Hindlimb muscle (tissue), 1 donor: ENCODE measurements around the gene TRIM15. TPM values are rescaled to one million over a fixed set of nuclear protein-coding genes. Genes with fewer than 3 reads are reported as not detected.

Experiments
- DNase-seq: peaks from one replicate; pipeline ENCODE4 v3.0.0-alpha.2; 2013
- polyA plus RNA-seq: library from polyadenylated mRNA; unstranded; fragments of 120-200 nt; gene quantifications from one replicate; pipeline ENCODE4 v1.2.1, GENCODE V29; 2013; ENCODE audit not compliant: insufficient read length

Gene TRIM15
- polyA plus RNA-seq, 1 donor: not detected

DNA sequence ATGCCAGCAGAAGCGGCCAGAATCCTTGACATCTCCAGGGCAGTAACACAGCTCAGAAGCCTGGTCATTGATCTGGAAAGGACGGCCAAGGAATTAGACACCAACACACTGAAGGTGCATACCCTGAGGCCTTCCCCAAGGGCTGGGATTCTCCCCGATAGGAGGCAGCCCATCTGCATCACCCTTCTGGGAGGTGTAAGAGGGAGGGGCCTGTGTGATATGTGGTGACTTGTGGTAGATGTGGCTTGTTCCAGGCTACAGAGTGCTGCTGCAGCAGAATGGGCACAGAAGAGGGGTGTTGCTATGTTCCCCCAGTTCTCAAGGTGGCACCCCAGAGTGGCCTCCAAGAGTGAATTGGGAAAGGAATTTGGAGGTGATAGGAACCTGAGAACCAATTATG, 16.2 kb upstream of the TRIM15 start:
- DNase-seq: no peak

DNA sequence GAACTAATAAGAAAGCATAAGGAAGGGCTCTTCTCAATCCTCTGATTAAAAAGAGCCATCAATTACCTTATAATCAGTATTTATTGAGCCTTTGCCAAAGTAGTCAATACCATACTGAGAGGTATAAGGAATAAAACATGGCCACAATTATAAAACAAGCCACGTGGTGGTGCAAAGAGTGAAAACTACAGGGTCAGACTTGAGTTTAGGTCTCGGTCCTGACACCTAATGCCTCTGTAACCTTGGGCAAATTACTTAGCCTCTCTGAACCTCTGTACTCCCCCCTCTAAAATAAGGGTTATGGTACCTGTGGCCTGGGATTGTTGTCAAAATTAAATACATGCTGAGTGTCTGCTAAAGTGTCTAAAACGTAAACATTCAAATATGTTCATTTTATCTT, 14.1 kb upstream of the TRIM15 start:
- DNase-seq: no peak

DNA sequence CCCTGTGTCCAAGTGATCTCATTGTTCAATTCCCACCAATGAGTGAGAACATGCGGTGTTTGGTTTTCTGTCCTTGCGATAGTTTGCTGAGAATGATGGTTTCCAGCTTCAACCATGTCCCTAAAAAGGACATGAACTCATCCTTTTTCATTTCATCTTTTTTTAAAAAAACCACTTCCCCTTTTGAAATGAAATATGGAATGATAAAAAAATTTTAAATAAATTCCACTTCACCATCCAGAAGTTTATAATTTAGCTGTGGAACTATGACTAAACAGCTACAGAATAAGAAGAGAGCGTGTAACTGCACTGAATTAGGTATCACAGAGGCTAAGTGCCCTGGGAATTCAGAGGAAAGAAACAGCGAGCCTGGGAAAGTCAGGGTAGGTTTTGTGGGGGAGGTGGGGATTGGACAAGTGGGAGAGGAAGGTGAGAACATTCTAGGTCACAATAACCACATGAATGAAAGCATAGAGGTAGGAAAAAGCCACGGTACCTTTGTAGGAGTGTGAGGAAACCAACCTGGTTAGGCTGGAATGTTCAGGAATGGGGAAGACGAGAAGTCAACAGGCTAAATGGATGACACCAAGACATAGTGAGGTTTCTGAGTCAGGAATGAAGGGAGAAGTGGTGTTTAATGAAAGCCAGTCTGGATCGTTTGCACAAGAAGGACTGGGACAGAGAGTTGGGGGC, 13.3 kb upstream of the TRIM15 start:
- DNase-seq: no peak

DNA sequence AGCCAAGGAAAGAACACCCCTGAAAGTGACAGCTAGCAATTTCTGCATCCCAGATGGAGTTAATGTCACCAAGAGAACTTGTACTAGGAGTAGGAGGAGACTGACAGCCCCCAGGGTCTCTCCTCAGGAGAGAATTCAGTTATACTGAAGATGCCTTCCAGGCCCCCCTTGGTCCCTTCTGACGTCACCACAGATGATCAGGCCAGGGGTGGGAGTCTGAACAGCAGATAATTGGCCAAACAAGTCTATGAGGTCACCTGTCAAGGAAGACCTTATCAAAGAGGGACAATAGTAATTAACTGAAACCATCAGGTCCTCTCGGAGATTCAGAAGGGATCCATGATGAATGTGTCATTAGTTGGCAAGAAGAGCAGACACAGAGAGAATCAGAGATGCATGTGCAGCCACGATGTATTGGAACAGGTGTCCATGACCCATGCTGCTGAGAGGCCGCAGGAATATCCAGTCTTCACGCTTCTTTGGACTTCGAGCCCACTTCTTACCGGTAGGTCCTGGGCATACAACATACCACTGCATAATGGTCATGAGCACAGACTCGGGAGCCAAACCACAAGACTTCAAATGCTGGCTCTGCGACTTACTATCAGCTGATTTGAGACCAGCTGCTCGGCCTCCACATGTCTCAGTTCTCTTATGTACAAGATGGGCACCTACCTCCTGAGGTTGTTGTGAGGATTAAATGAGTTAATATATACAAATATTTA, 12.5 kb upstream of the TRIM15 start:
- DNase-seq: no peak

DNA sequence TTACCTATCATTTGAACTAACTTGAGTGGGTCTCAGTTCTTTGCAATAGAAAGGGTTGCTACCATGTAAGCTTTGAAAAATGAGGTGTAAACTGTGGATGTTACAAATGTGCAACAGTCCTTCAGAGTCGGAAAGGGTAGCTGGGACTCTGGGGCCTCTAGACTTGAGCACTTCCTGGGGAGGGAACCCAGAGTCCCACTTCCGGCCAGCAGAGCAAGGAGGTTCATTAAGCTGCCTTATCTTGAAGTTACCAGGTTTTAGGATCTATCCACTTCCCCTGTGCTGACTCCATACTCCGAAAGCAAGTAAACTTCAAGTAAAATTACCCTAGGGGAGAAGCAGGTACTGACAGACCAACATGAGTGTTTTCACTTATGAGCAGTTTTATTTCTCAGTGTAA, 11.8 kb upstream of the TRIM15 start:
- no peak for DNase-seq

DNA sequence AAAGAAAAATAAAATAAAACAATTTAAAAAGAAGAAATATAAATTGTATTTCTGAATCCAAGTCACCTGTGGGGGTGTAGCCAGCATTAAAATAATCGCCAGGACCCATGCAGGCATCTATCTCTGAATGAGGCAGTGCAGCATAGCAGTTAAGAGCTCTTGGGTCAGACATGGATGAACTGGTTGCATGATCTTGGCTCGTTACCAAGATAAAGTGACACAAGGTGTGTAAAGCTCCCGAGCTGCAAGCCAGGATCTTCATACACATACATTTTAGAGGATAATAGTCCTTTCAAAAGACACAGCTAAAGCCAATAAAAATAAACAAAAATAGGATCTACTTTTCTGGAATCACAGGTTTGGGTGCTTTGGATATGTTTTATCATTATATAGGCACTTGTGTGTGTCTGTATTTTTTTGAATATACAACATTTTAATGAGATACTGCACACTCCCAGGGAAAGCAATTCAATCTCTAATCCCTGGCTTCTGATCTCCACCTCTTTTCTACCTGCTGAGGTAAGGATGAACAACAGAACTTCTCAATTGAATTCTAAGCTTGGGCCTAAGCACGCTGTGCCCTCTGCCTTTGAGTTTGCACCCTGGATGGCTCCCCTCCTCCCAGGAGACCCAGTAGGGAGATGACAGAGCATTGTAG, 11.2 kb upstream of the TRIM15 start:
- DNase-seq: no peak

DNA sequence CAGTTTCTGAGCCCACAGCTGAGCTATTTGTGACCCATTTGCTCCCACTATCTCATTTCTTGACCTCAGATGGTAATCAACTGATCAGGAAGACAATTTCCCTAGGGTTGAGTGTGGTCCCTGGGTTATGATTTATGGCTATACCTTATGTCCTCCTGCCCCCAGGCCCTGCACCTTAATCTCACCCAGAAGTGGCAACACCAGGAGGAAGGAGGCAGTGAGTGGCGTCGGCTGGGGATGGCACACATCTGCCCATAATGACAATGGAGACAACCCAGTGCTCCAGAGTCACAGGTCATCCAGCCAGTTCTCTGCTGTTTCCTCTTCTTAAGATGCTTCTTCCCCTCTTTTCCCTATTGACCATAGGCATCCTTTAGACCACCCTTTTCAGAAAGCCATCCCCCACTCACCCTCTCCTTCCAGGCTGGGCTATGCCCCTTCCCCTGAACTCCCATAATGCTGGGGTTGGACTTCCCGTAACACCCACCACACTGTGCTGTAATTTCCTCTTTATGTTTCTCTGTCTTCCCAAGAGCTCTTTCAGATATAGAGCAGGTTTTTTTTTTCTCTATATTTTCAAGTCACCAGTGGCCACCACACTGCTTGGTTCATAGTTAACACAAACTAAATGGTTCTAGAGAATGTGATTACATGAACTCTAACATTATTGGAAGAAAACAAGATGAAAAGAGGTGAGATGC, 10.3 kb upstream of the TRIM15 start:
- no peak for DNase-seq

DNA sequence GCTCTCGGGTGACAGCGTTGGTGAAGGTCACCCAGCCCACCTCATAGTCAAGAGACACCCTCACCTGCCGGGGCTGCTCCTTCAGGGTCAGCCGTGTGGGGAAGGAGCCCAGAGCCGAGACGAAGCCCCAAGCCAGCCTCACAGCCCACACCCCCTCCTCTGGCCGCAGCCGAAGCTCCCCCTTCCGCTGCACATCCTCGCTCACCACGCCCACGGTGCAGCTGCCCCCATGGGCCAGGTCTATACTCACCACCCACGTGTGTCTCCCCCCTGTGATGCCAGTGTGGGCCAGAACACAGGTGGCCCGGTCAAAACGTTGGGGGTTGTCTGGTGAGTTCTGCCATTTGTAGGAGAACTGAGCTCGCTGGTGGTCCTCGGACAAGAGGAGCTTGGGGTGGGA, 9.3 kb upstream of the TRIM15 start:
- no peak for DNase-seq

DNA sequence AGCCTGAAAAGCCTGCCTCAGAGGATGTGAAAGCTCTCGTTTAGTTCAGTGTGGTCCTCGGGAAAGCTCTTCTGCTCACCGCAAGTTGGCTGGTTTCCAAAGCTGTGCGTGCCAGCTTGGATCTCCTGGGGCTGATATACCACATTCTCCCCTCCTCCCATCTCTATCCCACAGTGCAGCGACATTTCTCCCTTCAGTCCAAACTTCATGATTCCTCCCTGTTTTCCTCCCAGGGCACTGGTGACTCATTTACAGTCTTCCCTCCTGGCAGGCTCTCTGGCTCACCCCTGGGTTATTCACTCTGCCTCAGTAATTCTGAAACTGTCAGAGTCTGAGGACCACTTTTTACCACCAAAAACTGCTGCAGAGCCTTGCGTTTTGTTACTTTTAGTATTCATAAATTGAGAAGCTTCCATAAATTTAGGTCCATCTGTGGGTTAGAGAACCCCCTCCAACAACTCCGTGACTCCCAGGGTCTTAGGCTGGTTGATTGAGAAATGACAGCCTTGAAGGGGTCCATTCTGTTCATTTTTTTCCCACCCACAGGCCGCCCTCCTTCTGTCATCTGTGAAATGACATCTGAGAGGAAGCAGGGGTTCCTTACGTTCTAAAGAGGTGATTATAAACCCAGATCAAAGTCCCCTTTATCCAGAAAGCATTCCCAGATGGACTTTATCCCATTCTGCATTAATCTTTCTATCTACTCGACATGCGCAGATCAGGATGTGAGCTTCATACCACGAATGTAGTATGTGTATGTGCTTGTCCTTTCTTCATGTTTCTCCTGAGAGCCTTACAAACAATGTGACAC, 8.4 kb upstream of the TRIM15 start:
- DNase-seq: no peak

DNA sequence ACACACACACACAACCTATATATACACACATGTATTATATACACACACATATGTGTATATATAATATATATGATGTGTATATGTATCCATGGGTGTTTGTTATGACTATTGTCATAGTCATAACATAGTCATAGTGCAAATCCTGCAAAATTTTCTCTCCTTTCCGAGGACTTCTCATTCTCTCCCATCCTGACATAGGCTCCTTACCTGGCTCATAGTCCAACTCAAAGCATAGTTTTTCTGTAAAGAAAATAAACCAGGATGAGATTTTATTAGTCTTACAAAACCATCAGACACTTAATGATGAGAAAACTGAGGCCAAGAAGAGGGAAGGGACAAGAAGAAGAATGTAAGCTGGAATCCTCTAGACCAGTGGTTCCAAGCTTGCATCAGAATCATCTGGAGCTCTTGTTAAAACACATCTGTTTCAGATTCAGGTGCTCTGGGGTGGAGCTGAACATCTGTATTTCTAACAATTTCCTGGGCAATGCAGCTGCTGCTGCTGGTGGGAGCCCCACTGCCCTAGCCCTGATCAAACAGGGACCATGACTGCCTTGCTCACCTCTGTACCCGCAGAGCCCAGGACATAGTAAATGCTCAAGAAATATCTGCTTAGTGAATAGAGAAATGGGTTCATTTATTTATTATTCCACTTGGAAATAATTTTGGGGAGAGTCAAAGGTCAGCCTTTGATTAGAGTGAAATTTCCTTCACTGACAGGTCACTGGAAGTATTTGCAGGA, 7.7 kb upstream of the TRIM15 start:
- DNase-seq: no peak

DNA sequence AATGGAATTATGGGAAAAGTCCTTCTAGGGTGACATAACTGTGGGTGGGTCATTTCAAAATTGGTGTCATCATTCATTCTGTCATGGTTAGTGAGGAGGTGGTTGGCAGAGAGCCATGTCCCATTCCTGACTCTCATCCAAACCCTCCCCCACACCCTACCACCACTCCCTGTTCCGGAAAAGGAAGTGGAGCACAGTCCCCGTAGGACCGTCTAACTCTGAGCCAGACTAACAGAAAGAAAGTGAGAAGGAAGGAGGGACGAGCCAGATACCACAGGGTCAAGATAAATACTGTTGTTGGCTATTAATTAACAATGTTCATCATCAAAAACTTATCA, 7.1 kb upstream of the TRIM15 start:
- DNase-seq: no peak

DNA sequence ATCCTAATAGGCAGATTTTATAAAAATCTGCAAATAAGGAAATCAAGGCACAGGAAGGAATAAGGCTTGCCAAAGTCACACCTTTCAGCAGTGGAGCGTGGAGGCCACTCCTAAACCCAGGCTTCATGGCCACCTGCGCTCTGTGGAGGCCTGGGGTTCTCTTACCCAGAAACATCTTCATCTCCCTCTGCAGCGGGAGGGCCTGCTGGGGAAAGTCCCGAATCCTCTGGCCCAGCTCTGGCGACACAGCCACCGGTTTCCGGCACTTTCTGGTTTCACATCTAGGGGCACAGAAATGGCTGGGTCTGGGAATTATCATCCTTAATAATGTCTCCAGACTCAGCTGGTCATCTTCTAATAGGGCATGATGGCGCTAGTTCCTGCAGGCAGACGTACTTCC, 6.6 kb upstream of the TRIM15 start:
- DNase-seq: no peak

DNA sequence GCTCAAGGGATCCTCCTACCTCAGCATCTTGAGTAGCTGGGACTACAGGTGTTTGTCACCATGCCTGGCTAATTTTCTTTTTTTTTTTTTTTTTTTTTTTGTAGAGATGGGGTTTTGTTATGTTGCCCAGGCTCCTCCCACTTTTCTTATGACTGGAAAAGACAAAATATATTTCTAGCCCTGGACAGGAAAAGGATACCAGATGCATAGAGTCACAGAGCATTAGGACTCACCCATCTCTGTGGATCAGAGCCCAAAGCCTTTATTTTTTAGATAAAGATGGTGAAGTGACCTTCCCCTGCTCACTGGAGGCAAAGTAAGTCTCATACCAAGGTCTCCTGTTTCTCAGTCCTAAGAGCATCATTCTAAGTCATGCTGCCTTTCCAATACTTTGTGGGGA, 5.8 kb upstream of the TRIM15 start:
- DNase-seq: no peak

DNA sequence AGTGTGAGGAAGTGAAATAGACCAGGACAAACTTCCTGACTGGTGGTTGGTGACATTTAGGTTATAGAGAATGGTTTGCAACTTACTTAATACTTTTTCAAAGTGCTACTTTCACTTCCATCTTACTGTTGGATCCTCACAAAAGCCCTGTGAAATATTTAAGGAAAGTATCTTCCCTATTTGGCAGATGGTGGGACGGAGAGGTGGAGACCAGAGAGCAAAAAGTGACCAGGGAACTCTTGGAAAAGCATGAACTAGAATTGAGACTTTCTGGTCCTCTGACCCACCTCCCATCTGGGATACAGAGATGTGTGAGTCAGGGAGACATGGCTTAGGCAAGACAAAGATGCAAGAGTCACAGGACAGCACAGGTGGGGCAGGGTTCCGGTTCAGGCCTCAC, 5.3 kb upstream of the TRIM15 start:
- no peak for DNase-seq

DNA sequence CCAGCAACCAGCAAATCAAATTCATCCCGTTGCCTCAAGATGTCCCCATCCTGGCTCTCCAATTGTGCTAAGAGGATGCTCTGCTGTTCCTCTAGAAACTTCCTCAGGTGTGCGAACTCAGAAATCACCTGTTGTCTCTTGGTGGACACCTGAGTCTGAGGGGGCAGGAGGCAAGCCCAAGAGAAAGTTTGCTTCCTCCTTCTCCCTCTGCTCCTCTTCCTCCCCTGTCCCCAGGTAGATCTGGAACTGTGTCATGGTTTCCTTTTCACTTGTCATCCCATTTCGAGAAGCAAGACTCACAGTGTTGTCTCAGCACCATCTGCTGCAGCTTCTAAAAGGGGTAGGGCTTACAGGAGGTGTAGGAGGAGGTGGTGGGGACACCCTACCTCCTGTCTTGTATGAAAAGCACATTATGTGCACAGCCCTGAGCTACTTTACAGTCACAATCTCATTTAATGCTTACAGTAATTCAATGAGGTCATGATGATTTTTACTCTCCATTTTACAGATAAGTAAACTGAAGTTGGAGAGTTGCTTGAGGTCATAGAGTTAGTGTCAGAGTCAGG, 4.8 kb upstream of the TRIM15 start:
- DNase-seq: no peak

DNA sequence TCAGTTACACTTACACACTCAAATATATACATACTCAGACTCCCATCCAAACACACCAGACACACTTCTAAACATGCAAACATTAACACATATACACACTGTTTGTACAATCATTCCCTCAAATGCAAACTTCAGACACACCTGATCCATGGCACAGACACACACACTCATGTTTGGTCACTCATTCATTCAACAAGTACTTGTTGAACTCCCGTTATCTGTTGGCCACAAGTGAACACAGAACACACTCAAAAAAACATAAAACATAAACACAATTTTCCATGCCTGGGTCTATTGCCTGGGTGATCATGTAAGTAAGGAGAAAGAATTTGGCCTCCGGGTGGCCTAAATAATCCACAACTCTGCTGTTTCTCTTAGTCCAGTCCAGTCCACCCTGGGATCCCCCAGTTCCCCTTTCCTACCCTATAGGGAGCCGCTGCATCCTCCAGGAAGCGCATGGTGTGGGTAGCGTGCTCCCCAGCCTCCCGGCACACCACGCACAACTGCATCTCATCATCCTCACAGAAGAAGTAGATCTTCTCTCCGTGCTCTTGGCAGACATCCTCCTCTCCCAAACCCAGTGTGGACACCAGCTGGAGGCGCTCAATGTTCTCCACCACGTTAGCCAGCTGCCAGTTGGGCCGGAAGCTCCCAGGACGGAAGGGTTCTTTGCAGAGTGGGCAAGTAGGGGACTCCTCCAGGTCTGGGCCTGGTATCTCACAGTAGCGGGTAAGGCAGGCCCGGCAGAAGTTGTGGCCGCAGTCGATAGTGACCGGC, 3.1 kb upstream of the TRIM15 start:
- no peak for DNase-seq

DNA sequence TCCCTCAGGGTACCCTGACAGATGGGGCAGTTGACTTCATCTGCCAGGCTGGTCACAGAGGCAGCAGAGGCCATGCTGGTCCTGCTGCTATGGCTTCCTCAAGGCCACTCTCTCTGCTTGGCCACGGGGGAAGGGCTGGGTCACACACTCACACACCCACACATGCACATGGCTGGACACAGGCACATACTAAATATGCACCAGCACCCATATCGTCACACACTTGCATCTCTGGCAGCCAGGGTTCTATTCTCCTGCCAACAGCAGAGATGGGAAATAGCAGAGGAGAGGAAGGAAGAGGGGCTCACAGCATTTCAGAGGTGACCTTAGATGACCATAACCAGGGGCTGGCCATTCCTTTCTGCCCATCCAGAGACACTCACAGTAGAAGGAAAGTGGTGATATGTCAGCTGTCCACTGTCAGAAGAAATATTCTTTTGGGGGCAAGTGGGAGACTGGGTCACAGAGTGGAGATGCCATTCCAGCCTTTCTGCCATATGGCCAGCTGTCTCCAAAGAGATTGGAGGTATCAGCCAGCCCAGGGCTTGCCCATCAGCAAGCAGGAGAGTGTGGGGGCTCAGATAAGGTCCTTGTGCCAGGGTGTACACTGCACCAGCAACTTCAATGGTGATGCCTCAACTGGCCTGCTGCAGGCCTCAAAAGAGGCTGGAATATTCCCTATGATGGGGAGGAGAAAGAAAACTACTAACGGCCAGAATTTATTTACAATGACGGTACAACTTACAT, 2.4 kb upstream of the TRIM15 start, which contains the start of gene TRIM10:
Gene TRIM10 (minus strand): TSS at position 427 of the 747 bp plus-strand sequence. CDS start 353 bp downstream, at position 74.
- no peak for DNase-seq

DNA sequence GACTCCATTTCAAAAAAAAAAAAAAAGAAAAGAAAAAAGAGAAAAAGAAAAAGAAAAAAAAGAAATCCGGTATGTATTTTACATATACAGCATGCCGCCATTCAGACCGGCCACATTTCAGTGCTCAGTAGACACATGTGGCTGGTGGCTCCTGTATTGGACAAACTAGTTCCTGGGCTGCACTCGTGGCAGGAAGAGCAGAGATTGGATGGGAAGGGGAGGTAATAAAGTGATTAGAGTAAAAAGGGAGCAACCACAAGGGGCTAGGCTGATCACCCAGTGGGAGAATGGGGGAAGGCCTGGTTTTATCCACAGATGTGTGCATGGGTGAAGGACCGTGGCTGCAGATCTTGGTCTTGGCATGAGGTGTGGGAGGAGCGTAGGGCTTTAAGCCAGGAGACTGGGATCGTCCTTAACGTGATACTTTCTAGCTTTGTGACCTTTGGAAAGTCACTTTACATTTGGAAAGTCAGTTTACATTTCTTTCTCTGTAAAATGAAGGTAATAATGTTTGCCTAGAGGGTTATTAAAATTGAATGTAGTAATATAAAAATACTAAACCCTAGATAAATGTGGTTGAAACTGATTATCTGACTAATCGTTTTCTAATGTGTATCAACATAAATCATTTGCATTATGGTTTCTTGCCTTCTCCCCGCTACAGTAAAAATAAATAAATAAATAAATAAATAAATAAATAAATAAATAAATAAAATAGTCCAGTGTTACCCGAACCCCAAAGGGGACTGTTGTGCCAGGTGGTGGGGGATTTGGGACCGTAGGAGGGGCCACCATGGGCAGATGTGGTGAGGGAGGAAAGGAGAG, 869 bp upstream of the TRIM15 start:
- DNase-seq: no peak
